AML-193 (cell line): Measurements from ENCODE around the gene ANKRD50.

Experiments
- DNase-seq, 2 experiments: peaks; one replicate each; lab custom pipeline; 2025; lab: John Stamatoyannopoulos, UW

ANKRD50 gene

DNA sequence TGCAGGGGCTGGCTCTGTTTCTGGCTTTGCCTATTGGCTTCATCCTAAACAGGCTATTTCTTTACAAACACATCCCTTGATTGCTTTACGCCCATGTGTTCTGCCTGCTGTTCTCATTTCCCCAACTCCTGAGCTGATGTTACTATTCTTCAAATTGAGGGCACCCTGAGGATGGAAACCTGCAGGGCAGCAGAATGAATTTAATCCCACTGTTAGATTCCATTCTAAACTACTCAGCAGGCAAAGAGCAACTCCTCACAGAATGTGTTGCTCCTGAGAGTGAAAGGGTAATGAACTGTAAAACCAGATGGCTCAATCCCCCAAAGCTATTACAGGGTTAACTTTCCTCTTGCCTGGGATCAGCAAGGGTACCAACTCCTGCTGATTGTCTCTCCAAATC, 75.7 kb downstream of the ANKRD50 start:
- no peak for DNase-seq

DNA sequence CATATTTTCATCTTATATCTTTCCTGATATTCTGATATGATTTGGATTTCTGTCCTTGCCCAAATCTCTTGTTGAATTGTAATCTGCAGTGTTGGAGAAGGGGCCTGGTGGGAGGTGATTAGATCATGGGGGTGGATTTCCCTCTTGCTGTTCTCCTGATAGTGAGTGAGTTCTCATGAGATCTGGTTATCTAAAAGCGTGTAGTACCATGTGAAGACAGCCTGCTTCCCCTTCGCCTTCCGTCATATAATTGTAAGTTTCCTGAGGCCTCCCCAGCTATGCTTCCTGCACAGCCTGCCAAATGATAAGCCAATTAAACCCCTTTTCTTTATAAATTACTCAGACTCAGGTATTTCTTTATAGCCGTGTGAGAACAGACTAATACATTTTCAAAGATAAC, 77.2 kb downstream of the ANKRD50 start:
- no peak for DNase-seq

DNA sequence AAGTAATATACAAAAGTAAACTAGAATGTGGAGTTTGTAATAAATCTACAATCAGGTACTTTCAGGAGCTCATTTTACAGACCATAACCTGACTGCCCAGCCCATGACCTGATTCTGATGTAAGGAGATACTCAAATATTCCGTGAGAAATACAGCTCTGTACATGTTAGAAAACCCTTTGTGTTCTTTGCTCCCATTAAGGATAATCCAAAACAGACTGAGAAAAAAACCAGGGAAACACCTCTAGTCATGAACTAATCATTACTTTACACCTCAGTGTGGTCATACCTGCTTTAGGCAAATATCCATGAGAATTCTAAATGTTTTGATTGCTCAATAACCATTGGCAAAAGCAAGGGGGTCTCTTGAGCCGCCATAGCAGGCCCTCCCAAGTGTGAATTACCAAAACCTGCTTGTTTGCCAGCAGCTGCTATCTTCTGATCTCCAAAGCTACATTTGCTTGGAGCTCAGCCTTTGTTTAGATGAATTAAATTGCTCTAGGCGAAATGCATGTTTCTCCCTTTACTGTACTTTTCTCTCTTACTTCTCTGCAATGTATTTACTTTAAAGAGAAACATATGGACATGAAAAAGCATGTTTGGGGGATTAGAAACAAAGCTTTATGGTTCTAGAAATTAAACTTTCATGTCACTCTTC, 79.1 kb downstream of the ANKRD50 start:
- no peak for DNase-seq

DNA sequence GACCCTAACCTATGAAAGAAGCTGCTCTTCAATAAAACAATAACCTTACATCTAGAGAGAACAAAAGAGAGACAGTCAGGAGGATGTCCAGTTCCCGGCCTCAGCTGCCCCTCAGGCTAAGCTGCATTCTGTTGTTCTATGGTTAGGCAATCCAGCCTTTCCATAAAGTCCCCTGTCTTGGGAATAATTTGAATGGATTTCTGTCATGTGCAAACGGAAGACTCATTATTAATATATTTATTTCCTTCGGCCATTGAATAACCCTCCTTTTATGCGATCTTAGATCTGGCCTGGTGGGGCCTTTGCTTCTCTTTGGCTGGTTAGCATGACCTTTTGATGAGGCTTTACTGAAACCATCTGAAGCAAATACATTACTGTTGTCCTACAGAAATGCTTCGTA, 80.1 kb downstream of the ANKRD50 start:
- DNase-seq = no peak

DNA sequence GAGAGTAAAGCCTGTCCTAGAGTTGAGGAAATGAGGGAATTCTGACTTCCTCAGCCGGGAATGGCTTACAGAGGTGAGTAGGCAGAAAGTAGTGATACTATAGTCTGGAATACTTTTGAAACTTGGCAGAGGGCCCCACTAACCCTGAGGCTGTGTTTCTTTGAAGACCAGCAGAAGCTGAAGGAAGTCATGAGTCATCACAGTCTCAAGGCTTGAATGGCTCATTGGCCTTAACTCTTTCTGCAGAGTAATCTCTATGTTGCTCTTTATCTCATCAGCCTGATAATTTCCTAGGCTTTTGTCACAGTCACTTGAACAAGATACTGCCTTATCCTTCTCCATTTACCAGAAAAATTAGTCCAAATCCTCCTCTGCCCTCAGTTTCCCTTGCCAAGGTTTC, 80.8 kb downstream of the ANKRD50 start:
- peak; percentile 57 to 72 for DNase-seq

DNA sequence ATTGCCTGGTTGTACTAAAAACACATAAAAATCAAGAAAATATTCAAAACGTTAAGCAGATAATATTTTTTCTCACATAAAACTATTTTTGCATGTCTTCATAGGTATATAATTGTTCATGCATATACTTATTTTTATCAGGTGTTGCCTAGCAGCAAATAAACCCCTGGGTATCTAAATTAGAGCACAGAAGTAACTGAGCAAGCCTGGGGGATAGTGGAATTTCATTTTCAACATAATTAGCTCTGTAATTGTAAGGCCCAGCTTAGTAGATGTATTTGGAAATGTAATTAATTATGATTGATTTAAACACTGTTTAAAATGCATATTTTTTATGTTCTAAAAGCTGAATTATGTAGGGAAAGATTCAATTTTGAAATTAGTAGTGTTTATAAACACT, 82.9 kb downstream of the ANKRD50 start:
- DNase-seq = no peak
